Measurements from ENCODE around the gene DHX29. TPM values are rescaled to one million over a fixed set of nuclear protein-coding genes. Genes with fewer than 3 reads are reported as not detected.
A peak's percentile ranks its signal among the peaks of the same experiment; 100 is the strongest.

The DHX29 gene
- total RNA-seq, 4 donors from 2014 or later: 9.4 to 33.0 (median 17.6) TPM

DNA sequence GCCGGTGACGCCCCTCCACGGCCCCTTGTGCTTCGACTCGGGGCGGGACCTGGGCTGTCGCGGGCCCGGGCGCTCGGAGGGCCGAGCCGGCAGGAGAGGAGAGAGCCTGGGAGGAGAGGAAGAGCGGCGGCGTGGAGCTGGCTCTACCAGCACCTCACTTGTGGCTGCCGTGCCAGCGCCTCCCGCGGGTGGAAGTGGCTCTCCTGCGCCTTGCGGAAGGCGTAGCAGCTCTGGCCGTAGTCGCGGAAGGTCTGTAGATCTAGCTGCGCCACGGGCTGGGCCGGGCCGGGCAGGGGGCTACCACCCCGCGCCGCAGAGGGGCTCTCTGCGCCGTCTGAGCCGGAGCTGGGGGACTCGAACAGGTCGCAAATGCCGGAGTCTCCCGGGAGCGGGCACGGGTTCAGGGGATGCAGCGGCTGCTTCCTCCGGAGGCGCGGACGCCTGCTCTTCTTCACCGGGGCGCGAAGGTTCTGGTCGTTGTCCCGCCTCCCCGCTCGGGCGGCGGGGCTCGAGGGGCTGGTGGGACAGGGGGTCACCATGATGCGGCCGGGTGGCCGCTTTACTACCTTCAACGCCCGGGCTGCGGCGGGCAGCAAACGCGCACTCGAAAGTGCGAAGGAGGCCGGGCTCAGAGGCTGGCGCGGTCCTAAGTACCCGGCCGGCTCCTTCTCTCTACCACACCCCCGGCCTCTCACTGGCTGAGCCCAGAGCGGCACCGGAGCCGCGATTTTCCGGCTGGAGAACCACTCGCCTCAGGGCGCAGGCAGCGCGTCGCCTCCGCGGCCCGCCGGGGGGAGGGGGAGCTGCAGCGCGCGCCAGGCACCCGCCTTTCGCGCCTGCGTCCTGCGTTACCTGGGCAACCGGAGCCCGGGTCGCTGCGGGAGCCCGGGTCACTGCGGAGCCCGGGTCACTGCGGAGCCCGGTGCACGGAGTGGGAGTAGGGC is 74.2 kb downstream of the DHX29 start, which contains the start of gene CCNO:
Gene CCNO (minus strand): TSS at position 624 of the 944 bp plus-strand sequence. CDS start 85 bp downstream, at position 539.
- WGBS, 2 donors (ENCODE audit: low coverage in 1 of 2): 1% methylated on average over 52 of the region's 106 CpGs; no CpG with 5 or more reads in 1 of the 2 donors
- Histone ChIP-seq H3K36me3 (no peaks in the 10 kb centered on the region), H3K27me3 (peaks cover 96% of the 10 kb centered on the region), H3K9me3 (no peaks in the 10 kb centered on the region), H3K4me1 (peaks cover 16 to 42% (median 41%) of the 10 kb centered on the region in 4 donors), H3K27ac (peak within 1 kb of the TSS; percentile 19 to 75 (median 47)), H3K4me3 (peak within 1 kb of the TSS; percentile 30 to 63 (median 36))
- intact Hi-C loops (cut with DNase I; ENCODE audit: low total_unique reads) (no loop called here), in situ Hi-C loops (cut with MboI; ENCODE audit: low pct_ligation_motif_present in 1 of 4, low pct_unique_long_range_greater_than_20kb in 1 of 4, low sequenced_read_pairs in 3 of 4) (loop anchor here in 2 of 4 donors (10.0 kb wide), 1 partner anchor 58 kb away; the partner anchor contains the start of gene CDC20B (in 2 of the 2))
- TF ChIP-seq POLR2AphosphoS5 (IDR thresholded peaks at IDR 0.05) (peak in 2 of 3 donors; percentile 33 to 35), POLR2A (IDR thresholded peaks at IDR 0.05) (no peak), EP300 (IDR thresholded peaks at IDR 0.05; ENCODE audit: low read depth) (no peak)
- TF ChIP-seq, protein P1, sequence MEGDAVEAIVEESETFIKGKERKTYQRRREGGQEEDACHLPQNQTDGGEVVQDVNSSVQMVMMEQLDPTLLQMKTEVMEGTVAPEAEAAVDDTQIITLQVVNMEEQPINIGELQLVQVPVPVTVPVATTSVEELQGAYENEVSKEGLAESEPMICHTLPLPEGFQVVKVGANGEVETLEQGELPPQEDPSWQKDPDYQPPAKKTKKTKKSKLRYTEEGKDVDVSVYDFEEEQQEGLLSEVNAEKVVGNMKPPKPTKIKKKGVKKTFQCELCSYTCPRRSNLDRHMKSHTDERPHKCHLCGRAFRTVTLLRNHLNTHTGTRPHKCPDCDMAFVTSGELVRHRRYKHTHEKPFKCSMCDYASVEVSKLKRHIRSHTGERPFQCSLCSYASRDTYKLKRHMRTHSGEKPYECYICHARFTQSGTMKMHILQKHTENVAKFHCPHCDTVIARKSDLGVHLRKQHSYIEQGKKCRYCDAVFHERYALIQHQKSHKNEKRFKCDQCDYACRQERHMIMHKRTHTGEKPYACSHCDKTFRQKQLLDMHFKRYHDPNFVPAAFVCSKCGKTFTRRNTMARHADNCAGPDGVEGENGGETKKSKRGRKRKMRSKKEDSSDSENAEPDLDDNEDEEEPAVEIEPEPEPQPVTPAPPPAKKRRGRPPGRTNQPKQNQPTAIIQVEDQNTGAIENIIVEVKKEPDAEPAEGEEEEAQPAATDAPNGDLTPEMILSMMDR (IDR thresholded peaks at IDR 0.05): no peak
- peak; percentile 80 for DNase-seq

DNA sequence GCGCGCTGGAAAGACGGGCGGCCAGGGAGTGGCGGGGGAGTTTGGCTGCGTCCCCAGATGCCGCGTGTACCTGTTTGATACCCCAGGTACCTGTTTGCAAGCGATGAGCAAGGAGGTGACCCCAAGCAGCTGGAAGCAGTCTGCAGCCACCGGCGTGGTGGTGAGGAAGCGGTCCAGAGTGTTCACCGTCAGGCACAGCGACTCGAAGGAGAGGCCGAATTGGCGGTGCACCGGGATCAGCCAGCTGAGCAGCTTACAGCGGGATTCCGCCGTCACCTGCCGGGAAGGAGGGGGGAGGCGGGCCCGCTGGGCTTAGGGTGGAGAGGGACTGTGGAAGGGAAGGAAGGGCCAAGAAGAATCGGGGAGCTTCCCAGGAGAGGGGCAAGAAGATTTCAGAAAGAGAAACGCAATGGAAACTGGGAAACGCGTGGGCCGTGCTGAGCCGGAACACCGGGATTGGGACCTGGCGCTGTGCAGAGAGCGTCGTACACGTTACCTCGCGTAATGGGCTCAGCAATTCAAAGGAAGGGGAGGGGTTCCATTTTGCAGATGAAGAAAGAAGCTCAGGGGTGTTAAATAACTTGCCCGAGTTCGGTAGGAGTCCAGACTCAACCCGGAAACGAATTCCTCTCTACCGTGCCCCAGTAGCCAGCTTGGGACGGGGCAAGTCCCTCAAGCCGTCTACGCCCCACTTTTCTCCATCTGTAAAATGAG is 75.1 kb downstream of the DHX29 start:
- intact Hi-C loops (cut with DNase I; ENCODE audit: low total_unique reads): no loop called here
- in situ Hi-C loops (cut with MboI; ENCODE audit: low pct_ligation_motif_present in 1 of 4, low pct_unique_long_range_greater_than_20kb in 1 of 4, low sequenced_read_pairs in 3 of 4): loop anchor here in 2 of 4 donors (10.0 kb wide), 1 partner anchor 58 kb away; the partner anchor contains the start of gene CDC20B (in 2 of the 2)
- Histone ChIP-seq H3K36me3 (no peaks in the 10 kb centered on the region), H3K27me3 (peaks cover 99% of the 10 kb centered on the region), H3K9me3 (no peaks in the 10 kb centered on the region), H3K4me1 (peaks cover 20 to 47% (median 46%) of the 10 kb centered on the region in 4 donors), H3K4me3 (peak overlapping the region; percentile 30 to 63 (median 36)), H3K27ac (peak overlapping the region; percentile 14 to 75 (median 26))
- WGBS, 2 donors (ENCODE audit: low coverage in 1 of 2): 2 to 3% methylated on average over 7 to 45 of the region's 45 CpGs
- DNase-seq: peak; percentile 49
- TF ChIP-seq, protein P1 (IDR thresholded peaks at IDR 0.05): no peak
- TF ChIP-seq POLR2AphosphoS5 (IDR thresholded peaks at IDR 0.05): peak in 1 of 3 donors; percentile 19

DNA sequence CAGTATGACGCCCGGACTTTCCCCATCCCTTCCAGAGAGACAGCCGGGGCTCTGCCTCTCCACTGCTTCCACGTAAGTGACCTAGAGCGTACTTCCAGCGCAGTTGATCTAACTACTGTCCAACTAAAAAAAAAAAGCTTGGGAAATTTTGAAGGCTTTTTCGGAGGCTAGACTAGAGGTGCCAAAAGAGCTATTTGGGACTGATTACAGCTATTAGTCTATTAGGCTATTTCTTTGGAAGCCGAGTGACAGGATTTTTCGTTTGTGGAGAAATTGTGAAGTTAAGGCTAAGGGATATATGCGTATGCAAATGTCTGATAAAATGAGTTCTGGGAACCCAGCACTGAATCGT is 75.6 kb downstream of the DHX29 start:
- in situ Hi-C loops (cut with MboI; ENCODE audit: low pct_ligation_motif_present in 1 of 4, low pct_unique_long_range_greater_than_20kb in 1 of 4, low sequenced_read_pairs in 3 of 4) (loop anchor here in 2 of 4 donors (10.0 kb wide), 1 partner anchor 57 kb away; the partner anchor contains the start of gene CDC20B (in 2 of the 2)), intact Hi-C loops (cut with DNase I; ENCODE audit: low total_unique reads) (no loop called here)
- peak in 2 of 3 donors; percentile 42 to 82 for TF ChIP-seq POLR2AphosphoS5 (IDR thresholded peaks at IDR 0.05)
- no peak for TF ChIP-seq POLR2A (IDR thresholded peaks at IDR 0.05)
- DNase-seq: no peak
- 0 to 5% methylated on average over 2 to 11 of the region's 11 CpGs for WGBS, 2 donors (ENCODE audit: low coverage in 1 of 2)
- peaks cover 20 to 52% (median 51%) of the 10 kb centered on the region in 4 donors for H3K4me1 ChIP-seq
- H3K36me3 ChIP-seq: no peaks in the 10 kb centered on the region
- H3K27me3 ChIP-seq: peaks cover 99% of the 10 kb centered on the region
- H3K27ac ChIP-seq: peak overlapping the region in 2 of 4 donors; percentile 33 to 75
- peak overlapping the region in 3 of 4 donors; percentile 30 to 63 (median 40) for H3K4me3 ChIP-seq
- no peaks in the 10 kb centered on the region for H3K9me3 ChIP-seq

DNA sequence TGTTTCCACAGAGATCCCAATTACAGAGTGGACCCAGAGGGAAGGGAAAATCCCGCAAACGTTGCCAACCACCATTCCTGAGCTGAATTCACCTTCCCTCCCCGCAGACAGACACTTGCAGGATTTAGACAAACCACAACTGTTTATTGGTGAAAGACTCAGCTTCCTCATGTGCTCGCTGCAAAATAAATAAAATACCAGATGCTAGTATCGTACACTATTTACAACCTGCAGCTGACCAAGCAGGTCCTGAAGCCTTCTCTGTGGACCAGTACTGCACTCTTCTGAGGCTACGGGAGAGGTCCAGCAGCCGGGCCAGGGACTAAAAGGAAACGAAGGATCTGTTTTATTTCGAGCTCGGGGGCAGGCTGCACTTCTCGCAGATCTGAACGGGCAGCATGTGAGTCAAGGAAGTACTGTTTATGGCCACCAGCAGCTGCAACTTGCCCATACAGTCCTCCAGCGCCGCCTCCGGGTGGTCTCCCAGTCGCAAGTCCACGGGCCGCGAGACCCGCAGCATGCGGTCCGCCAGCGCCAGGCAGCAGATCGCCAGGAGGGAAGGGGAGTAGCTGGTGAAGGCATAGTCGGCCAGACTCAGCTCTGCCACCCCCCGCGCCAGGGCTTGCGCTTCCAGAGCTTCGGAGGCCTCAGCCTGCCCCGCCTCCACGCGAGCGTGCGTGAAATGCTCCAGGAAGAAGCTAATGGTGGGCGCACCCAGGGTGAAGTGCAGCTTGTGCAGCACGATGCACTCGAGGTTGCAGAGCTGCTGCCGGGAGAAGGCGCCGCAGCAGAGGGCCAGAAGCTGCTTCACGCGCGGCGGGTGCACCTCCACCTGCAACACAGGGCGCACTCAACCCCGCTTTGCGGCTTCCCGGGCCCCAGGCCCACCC is 76.2 kb downstream of the DHX29 start:
- Histone ChIP-seq H3K9me3 (no peaks in the 10 kb centered on the region), H3K4me1 (peaks cover 20 to 58% (median 57%) of the 10 kb centered on the region in 4 donors), H3K27ac (peak overlapping the region in 2 of 4 donors; percentile 12 to 33), H3K27me3 (peaks cover 100% of the 10 kb centered on the region), H3K4me3 (peak overlapping the region in 3 of 4 donors; percentile 11 to 63 (median 40)), H3K36me3 (no peaks in the 10 kb centered on the region)
- TF ChIP-seq, protein P1 (IDR thresholded peaks at IDR 0.05): peak in 2 of 5 experiments; percentile 14 to 15
- TF ChIP-seq POLR2AphosphoS5 (IDR thresholded peaks at IDR 0.05): no peak
- intact Hi-C loops (cut with DNase I; ENCODE audit: low total_unique reads): no loop called here
- in situ Hi-C loops (cut with MboI; ENCODE audit: low pct_ligation_motif_present in 1 of 4, low pct_unique_long_range_greater_than_20kb in 1 of 4, low sequenced_read_pairs in 3 of 4): loop anchor here in 2 of 4 donors (10.0 kb wide), 1 partner anchor 56 kb away; the partner anchor contains the start of gene CDC20B (in 2 of the 2)
- 3% methylated on average over 47 of the region's 48 CpGs; no CpG with 5 or more reads in 1 of the 2 donors for WGBS, 2 donors (ENCODE audit: low coverage in 1 of 2)
- peak; percentile 51 for DNase-seq

Measured in transverse colon (tissue), 4 donors.